Measurements from ENCODE around the gene TUFT1.

The TUFT1 gene

DNA sequence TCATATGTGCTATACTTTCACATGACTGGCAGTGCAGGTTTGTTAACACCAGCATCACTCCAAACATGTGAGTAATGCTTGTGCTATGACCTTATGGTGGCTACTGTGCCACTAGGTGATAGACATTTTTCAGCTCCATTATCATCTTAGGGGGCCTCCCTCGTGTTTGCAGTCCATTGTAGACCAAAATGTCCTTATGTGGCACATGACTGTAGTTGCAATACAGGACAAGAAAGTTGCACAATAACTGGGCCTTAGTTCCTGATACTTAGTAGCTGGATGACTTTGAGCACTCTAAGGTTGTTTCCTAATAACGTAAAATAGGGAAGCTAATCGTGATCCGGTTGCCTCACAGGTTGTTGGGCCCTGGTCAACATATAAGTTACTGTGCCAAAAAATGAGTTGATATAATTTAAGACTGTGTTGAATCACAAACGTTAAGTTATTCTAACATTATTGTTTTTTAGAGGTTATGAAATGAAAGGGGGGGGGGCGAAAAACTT lies 71.2 kb downstream of the TUFT1 start:
- no peak overlapping the region; the same call in 1 of the 2 replicates for H3K4me3 ChIP-seq (ENCODE audit: low read depth, low read length)
- DNase-seq (ENCODE audit: low read depth) = no peak
- TF ChIP-seq, protein P1, sequence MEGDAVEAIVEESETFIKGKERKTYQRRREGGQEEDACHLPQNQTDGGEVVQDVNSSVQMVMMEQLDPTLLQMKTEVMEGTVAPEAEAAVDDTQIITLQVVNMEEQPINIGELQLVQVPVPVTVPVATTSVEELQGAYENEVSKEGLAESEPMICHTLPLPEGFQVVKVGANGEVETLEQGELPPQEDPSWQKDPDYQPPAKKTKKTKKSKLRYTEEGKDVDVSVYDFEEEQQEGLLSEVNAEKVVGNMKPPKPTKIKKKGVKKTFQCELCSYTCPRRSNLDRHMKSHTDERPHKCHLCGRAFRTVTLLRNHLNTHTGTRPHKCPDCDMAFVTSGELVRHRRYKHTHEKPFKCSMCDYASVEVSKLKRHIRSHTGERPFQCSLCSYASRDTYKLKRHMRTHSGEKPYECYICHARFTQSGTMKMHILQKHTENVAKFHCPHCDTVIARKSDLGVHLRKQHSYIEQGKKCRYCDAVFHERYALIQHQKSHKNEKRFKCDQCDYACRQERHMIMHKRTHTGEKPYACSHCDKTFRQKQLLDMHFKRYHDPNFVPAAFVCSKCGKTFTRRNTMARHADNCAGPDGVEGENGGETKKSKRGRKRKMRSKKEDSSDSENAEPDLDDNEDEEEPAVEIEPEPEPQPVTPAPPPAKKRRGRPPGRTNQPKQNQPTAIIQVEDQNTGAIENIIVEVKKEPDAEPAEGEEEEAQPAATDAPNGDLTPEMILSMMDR (IDR thresholded peaks at IDR 0.05; ENCODE audit: insufficient read depth, low read depth, low read length, missing control alignments) = no peak

DNA sequence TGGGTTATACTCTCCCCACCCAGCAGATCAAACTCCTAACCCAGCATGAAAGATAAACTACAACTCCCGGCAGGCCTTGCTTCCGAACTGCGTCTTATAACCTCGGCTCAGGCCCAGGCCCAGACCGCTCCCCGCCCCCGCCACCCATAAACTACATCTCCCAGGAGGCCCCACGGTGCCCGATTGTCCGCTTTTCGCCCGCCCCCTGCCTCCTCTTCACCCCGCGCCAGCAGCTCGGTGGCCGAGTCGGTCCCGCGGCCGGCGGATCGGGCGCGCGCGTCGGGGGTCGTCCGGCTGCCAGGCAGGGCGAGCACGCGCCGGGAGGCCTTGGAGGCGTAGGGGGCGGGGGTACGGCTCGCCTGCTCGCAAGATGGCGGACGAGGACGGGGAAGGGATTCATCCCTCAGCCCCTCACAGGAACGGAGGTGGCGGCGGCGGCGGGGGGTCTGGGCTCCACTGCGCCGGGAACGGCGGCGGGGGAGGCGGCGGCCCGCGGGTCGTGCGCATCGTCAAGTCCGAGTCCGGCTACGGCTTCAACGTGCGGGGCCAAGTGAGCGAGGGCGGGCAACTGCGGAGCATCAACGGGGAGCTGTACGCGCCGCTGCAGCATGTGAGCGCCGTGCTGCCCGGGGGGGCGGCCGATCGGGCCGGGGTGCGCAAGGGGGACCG lies 71.9 kb downstream of the TUFT1 start, which contains the start of gene SNX27:
SNX27 (plus strand) TSS at position 219 of the 669 bp plus-strand sequence; CDS start at position 371, 152 bp downstream.
- TF ChIP-seq, protein P1 (IDR thresholded peaks at IDR 0.05; ENCODE audit: insufficient read depth, low read depth, low read length, missing control alignments) = no peak
- DNase-seq (ENCODE audit: low read depth) = peak; percentile 94
- H3K4me3 ChIP-seq (ENCODE audit: low read depth, low read length) = peak within 1 kb of the TSS; percentile 73

DNA sequence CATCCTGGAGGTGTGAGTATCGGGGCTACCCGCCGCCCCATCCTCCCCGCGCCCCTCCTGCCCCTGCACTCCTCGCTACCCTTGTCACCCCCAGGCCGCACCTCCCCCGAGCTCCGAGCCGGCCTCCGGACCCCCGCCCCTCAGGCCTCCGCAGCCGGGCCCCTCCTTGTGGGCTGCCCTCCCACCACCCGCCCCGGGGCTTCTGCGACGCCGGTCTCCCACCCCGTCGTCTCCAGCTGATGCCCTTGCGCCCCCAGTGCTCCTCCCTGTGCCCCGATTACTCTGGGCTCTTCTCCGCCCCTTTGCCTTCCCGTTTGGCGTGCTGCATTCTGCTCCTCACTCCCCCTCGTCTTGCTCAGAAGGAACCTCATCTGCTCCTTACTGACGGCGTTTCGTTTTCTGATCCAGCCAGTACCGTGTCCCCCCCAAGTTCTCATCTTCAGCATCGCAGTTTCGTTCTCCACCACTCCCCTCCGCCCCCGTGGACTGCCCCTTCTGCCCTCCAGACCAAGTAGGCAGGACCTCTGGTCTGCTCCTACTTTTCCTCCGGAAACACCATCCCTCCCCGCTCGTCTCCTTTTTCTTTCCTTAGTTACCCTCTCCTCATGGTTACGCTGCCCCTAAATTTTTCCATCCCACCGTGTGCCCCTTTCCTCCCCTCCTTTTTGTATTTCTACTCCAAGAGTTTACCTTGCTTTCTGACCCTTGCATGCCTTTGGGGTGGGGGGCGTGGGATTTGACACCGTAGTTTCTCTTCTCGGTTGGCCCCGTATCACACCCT lies 72.6 kb downstream of the TUFT1 start:
- TF ChIP-seq, protein P1 (IDR thresholded peaks at IDR 0.05; ENCODE audit: insufficient read depth, low read depth, low read length, missing control alignments) = no peak
- H3K4me3 ChIP-seq (ENCODE audit: low read depth, low read length) = peak overlapping the region; percentile 73
- peak; percentile 51 for DNase-seq (ENCODE audit: low read depth)

DNA sequence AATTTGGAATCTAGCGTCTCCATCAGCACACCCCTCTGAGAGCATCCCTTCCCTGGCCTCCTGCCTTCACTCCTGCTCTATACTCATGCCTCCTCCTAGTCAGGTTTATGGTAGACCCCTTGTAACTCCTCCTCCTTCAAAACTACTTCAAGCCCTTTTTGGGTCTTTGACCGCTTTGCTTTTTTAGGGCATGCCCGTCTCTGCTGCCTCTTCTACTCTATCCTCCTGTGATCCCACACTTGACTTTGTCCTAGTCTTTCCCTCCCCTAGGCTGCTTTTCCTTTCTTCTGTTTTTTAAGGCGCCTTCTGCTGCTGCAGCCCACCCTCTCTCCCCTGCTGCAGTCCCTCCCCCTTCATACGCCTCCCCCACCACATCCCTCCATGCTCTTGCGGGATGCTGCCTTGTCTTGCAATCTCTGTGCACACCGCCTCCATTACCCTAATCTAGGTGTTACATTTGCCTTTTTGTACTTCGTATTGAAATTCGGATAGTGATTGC lies 73.2 kb downstream of the TUFT1 start:
- H3K4me3 ChIP-seq (ENCODE audit: low read depth, low read length) = peak overlapping the region; percentile 73
- no peak for DNase-seq (ENCODE audit: low read depth)
- TF ChIP-seq, protein P1 (IDR thresholded peaks at IDR 0.05; ENCODE audit: insufficient read depth, low read depth, low read length, missing control alignments) = no peak

DNA sequence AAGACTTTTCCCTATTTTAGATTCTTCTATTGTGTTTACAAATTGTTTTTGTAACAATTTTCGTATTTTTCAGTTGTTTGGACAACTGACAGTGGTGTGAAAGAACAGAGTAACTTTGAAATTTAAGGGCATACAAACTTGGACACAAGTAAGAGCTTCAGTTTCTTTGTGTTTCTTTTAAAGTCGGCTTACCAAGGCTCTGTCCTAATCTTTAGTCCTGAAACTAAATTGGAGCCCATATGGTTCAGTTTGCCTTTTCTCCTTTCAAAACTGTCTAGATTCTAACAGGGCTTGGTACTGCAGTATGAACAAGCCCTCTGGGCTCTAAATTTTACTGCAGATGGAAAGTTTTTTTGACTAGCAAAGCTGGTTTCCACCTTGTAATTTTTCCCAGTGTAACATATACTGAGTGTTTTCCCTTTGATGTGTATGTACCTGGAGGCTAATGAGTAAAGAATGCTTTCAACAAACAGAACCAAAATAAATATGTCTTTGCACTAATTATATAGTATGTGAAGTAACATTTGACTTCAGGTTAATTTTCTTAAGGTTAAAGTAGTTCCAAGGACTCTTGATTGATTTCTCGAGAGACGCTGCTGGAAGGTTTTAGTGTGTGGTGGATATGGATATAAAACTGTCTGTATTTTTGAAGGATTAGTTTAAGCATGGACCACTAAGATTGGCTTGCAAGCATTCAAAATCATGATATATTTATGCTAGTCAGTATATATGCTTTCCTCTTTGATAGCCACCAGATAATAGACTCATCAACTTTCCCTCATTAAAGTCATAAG lies 75.8 kb downstream of the TUFT1 start:
- TF ChIP-seq, protein P1 (IDR thresholded peaks at IDR 0.05; ENCODE audit: insufficient read depth, low read depth, low read length, missing control alignments) = no peak
- DNase-seq (ENCODE audit: low read depth) = no peak
- no peak overlapping the region for H3K4me3 ChIP-seq (ENCODE audit: low read depth, low read length)

DNA sequence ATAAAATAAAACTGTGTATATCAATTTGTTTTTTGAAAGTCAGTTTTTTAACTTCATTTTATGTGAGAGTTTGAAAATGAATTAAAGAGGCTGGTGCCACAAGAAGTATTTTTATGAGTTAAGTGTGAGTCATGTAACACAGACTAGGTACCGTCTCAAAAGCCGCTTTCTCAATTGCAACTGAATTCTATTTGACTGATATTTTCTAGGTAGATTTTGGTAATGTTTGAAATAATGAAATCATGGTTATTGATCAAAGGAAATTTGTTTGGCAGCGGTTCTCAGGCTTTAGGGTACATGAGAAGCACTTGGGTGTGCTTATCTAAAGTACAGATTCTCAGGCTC lies 76.4 kb downstream of the TUFT1 start:
- H3K4me3 ChIP-seq (ENCODE audit: low read depth, low read length) = no peak overlapping the region
- TF ChIP-seq, protein P1 (IDR thresholded peaks at IDR 0.05; ENCODE audit: insufficient read depth, low read depth, low read length, missing control alignments) = no peak
- no peak for DNase-seq (ENCODE audit: low read depth)

Data from GM12865 (cell line).